Activated gamma-delta T cell treated with Interleukin-2 at 50 U/mL for 16 hours (primary cell): Measurements from ENCODE around the gene RHBDL1.

Experiments used
- DNase-seq: peaks from one replicate; pipeline ENCODE4 v3.0.0-alpha.2; 2020

The RHBDL1 gene

GRCh38 chr16:674968-675883, at the start of gene RHBDL1:
TSS of gene RHBDL1 (plus strand) at chr16:675671. CDS start at chr16:675791, 120 bp downstream.
- no peak for DNase-seq

GRCh38 chr16:625977-626765, 49.3 kb upstream of the RHBDL1 start:
- DNase-seq: no peak

GRCh38 chr16:626787-627453, 48.6 kb upstream of the RHBDL1 start:
- no peak for DNase-seq

- DNase-seq: no peak
These were observed 47.8 kb upstream of the RHBDL1 start for GRCh38 chr16:627454-628239.

GRCh38 chr16:628321-629061, 47.0 kb upstream of the RHBDL1 start:
- no peak for DNase-seq

- DNase-seq: no peak
These were observed 46.2 kb upstream of the RHBDL1 start for GRCh38 chr16:629185-629832.

- DNase-seq: no peak
These were observed 45.6 kb upstream of the RHBDL1 start for GRCh38 chr16:629833-630248.

- DNase-seq: no peak
These were observed 45.1 kb upstream of the RHBDL1 start for GRCh38 chr16:630249-630814.

GRCh38 chr16:630815-631405, 44.6 kb upstream of the RHBDL1 start, which contains the start of gene WFIKKN1:
TSS of gene WFIKKN1 (plus strand) at chr16:630985. CDS start at chr16:631254, 269 bp downstream.
- no peak for DNase-seq

- no peak for DNase-seq
These were observed 43.6 kb upstream of the RHBDL1 start for GRCh38 chr16:631808-632358.

GRCh38 chr16:632486-633335, 42.8 kb upstream of the RHBDL1 start:
- DNase-seq: no peak

- no peak for DNase-seq
These were observed 42.0 kb upstream of the RHBDL1 start for GRCh38 chr16:633336-634050.

- no peak for DNase-seq
These were observed 41.3 kb upstream of the RHBDL1 start for GRCh38 chr16:634051-634670.

GRCh38 chr16:634996-635395, 40.5 kb upstream of the RHBDL1 start:
- no peak for DNase-seq

GRCh38 chr16:635573-636205, 39.8 kb upstream of the RHBDL1 start:
- DNase-seq: no peak

GRCh38 chr16:636206-637080, 39.0 kb upstream of the RHBDL1 start, which contains the start of gene METTL26:
TSS of gene METTL26 (minus strand) at chr16:636305. CDS start at chr16:636290, 15 bp downstream.
- peak; percentile 89 for DNase-seq
